Tibial artery (tissue), 4 donors: Measurements from ENCODE around the gene TGFBR3.
"Not testable (repeated sequence)": the region's sequence is repeated elsewhere in the genome, so short reads cannot be mapped to it uniquely, and the experiment has no call there.

Source experiments
- DNase-seq, 2 donors: peaks; one replicate each; pipeline ENCODE4 v3.0.0-alpha.2; 2019
- H3K27ac ChIP-seq, 2 donors: fragments of 200-600 bp; sonication (generic) in 1 of 2; 1 replicate in 1 of 2; 2 replicates in 1 of 2; pipeline ENCODE4 v1.5.1; 2018 to 2019; ENCODE audit warnings: mild to moderate bottlenecking in 1 of 2
- H3K27me3 ChIP-seq, 2 donors: fragments of 200-600 bp; sonication (generic) in 1 of 2; one replicate each; pipeline versions ENCODE4 v1.5.1 to v1.6.0; 2016 to 2019
- H3K36me3 ChIP-seq, 3 donors: fragments of 200-600 bp; sonication (generic) in 2 of 3; one replicate each; pipeline ENCODE4 v1.5.1; 2016 to 2019; ENCODE audit warnings: mild to moderate bottlenecking in 2 of 3
- H3K4me1 ChIP-seq, 4 donors: fragments of 200-600 bp; sonication (generic) in 2 of 4; 1 replicate in 3 of 4; 2 replicates in 1 of 4; pipeline ENCODE4 v1.5.1; 2016 to 2019
- H3K4me3 ChIP-seq, 2 donors: fragments of 200-600 bp; sonication (generic) in 1 of 2; 1 replicate in 1 of 2; 2 replicates in 1 of 2; pipeline ENCODE4 v1.5.1; 2018 to 2019; ENCODE audit warnings: mild to moderate bottlenecking in 2 of 2
- H3K9me3 ChIP-seq, 3 donors: fragments of 200-600 bp; sonication (generic) in 1 of 3; one replicate each; pipeline ENCODE4 v1.5.1; 2016 to 2019
- intact Hi-C: fragments of 100-400 bp; cut with DNase I; formaldehyde crosslinking; loops from one replicate; pipeline ENCODE4 v1.15.0; 2023; ENCODE audit warnings: low total_unique reads
- TF ChIP-seq, protein P1 (sequence below), 2 experiments: fragments of 200-600 bp in 1 of 2; fragments of 450-650 bp in 1 of 2; IDR thresholded peaks; one replicate each; pipeline ENCODE4 v1.5.1; 2017 to 2019; ENCODE audit warnings: antibody characterized with exemption in 2 of 2, mild to moderate bottlenecking in 1 of 2, moderate library complexity in 1 of 2

Gene TGFBR3

DNA sequence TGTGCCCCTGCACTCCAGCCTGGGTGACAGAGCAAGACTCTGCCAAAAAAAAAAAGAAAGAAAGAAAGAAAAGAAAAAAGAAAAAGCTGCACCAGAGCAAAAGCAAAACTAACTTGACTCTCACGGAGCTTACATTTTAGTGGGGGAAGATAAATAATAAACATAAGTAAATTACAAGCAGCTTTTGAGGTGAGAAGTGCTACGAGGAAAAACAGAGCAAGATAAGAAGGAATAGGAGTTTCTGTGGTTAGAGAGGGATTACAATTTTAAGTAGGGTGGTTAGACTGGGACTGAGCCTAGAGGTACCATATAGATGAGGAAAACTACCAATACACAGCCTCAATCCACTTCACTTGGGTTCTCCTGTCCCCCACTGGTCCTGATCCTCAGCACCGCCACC, 43.9 kb downstream of the TGFBR3 start:
- TF ChIP-seq, protein P1, sequence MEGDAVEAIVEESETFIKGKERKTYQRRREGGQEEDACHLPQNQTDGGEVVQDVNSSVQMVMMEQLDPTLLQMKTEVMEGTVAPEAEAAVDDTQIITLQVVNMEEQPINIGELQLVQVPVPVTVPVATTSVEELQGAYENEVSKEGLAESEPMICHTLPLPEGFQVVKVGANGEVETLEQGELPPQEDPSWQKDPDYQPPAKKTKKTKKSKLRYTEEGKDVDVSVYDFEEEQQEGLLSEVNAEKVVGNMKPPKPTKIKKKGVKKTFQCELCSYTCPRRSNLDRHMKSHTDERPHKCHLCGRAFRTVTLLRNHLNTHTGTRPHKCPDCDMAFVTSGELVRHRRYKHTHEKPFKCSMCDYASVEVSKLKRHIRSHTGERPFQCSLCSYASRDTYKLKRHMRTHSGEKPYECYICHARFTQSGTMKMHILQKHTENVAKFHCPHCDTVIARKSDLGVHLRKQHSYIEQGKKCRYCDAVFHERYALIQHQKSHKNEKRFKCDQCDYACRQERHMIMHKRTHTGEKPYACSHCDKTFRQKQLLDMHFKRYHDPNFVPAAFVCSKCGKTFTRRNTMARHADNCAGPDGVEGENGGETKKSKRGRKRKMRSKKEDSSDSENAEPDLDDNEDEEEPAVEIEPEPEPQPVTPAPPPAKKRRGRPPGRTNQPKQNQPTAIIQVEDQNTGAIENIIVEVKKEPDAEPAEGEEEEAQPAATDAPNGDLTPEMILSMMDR (IDR thresholded peaks at IDR 0.05), result no peak
- no peak for DNase-seq
- no peak overlapping the region for H3K4me3 ChIP-seq
- H3K4me1 ChIP-seq, result peaks cover 0 to 26% (median 13%) of the 10 kb centered on the region in 4 donors
- H3K27me3 ChIP-seq, result no peaks in the 10 kb centered on the region
- intact Hi-C loops, result no loop called here
- H3K36me3 ChIP-seq, result no peaks in the 10 kb centered on the region
- H3K27ac ChIP-seq, result no peak overlapping the region
- H3K9me3 ChIP-seq, result no peaks in the 10 kb centered on the region

DNA sequence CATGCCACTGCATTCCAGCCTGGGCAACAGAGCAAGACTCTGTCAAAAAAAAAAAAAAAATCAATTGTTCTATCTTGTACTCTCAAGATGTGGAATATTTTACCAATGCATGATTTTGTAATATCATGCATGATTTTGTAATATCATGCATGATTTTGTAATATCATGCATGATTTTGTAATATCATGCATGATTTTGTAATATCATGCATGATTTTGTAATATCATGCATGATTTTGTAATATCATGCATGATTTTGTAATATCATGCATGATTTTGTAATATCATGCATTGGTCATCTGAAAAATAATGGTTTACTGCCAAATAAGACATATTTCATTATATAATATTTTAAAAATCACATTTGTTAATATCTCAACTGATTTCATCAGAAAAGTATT, 45.7 kb downstream of the TGFBR3 start:
- H3K27me3 ChIP-seq, intact Hi-C loops, H3K9me3 ChIP-seq, H3K36me3 ChIP-seq, H3K27ac ChIP-seq, H3K4me3 ChIP-seq, H3K4me1 ChIP-seq, DNase-seq: not testable (repeated sequence)

DNA sequence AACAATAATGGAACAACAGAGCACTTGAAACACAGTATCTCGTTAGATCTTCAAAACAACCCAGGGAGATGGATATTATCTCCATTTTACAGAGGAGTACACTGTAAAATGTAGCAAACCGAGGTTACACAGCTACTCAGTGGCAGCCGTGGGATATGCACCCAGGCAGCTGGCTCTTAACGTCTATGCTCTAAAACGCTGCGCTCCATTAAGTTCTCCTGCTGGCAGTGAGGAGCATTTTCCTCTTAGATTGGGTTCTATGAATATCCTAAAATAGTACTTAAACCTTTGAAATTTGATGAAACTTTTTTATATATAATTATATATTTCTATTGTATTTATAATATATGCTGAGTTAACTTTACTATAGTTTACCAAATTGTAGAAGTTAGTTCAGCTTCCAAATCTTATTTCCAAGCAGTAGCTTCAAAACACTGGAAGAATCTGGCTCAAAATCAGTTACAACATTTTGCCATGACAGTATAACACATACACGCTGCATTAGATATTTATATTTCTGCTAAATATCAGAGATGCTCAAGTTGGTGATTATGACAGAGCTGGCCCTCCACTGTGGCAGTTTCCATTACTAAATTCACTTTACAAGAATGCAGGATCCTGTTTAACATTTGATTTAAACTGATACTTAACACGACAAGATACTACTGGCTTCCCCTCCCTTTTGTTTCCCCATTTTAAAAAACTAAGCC, 49.5 kb downstream of the TGFBR3 start:
- no peak overlapping the region for H3K4me3 ChIP-seq
- DNase-seq, result no peak
- H3K36me3 ChIP-seq, result no peaks in the 10 kb centered on the region
- H3K4me1 ChIP-seq, result peaks cover 0 to 2% (median 0%) of the 10 kb centered on the region in 4 donors
- intact Hi-C loops, result no loop called here
- TF ChIP-seq, protein P1 (IDR thresholded peaks at IDR 0.05), result no peak
- H3K9me3 ChIP-seq, result no peaks in the 10 kb centered on the region
- H3K27me3 ChIP-seq, result no peaks in the 10 kb centered on the region
- no peak overlapping the region for H3K27ac ChIP-seq

DNA sequence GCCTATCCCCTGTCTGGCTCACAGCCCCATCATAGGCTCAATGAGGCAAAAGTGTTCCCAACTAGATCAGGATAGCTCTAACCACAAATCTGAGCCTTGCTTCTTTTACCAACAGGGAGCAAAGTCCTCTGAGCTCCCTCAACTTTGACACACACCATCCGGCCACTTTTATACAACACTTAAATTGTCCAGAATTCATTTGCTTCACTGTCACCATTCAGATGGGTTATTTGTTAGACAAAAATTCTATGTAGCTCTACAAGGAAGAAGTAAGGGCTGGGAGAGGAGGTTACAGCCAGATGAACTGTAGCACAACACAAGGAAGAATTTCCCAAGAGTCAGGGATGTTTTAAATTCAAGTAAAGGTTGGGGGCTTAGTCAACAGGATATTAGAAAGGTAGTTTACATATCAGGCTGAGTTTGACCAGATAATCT, 50.8 kb downstream of the TGFBR3 start:
- H3K4me1 ChIP-seq, result peaks cover 0 to 16% (median 5%) of the 10 kb centered on the region in 4 donors
- no peak for DNase-seq
- TF ChIP-seq, protein P1 (IDR thresholded peaks at IDR 0.05), result no peak
- intact Hi-C loops, result no loop called here
- H3K27ac ChIP-seq, result no peak overlapping the region
- no peaks in the 10 kb centered on the region for H3K27me3 ChIP-seq
- H3K9me3 ChIP-seq, result no peaks in the 10 kb centered on the region
- H3K36me3 ChIP-seq, result no peaks in the 10 kb centered on the region
- H3K4me3 ChIP-seq, result no peak overlapping the region

DNA sequence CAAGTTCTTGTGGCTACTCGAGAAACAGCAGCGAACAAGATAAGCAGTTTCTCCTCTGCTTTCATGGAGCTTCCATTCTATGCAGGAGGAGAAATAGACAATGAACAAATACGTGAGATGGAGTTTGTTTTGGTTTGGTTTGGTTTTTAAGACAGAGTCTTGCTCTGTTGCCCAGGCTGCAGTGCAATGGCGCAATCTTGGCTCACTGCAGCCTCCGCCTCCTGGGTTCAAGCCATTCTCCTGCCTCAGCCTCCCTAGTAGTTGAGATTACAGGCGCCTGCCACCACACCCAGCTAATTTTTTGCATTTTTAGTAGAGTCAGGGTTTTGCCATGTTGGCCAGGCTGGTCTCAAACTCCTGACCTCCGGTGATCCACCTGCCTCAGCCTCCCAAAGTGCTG, 51.4 kb downstream of the TGFBR3 start:
- intact Hi-C loops, H3K27ac ChIP-seq: not testable (repeated sequence)

DNA sequence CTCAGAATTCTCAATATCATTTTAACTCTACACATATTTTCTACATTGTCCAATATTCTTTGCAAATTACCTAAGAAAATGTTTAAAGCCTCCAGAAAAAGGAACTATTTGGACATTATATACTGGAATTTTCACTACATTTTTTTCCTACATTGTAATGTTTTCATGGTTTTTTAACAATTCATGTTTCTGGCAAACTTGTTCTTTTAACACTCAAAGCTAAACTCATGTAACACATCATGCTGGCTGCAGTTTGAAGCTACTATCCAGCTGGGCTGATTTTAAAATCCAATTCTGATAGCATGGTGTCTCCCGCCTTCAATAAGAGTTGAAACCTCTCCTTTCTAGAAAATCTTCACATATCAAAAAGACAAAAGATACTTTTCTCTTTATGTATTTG, 52.0 kb downstream of the TGFBR3 start:
- intact Hi-C loops, result no loop called here
- H3K27ac ChIP-seq, result no peak overlapping the region
- no peaks in the 10 kb centered on the region for H3K27me3 ChIP-seq
- H3K9me3 ChIP-seq, result no peaks in the 10 kb centered on the region
- H3K4me3 ChIP-seq, result no peak overlapping the region
- H3K4me1 ChIP-seq, result peaks cover 0 to 23% (median 9%) of the 10 kb centered on the region in 4 donors
- no peak for DNase-seq
- no peaks in the 10 kb centered on the region for H3K36me3 ChIP-seq
- TF ChIP-seq, protein P1 (IDR thresholded peaks at IDR 0.05), result no peak

More for the DNA sequence above, 51.4 kb downstream of the TGFBR3 start:
- not testable (repeated sequence) for DNase-seq, H3K9me3 ChIP-seq, H3K36me3 ChIP-seq, H3K4me3 ChIP-seq, H3K27me3 ChIP-seq
- peaks cover 0 to 21% (median 8%) of the 10 kb centered on the region in 4 donors for H3K4me1 ChIP-seq
